GM21528 (cell line): Measurements from ENCODE around the gene EME2.
A peak's percentile ranks its signal among the peaks of the same experiment; 100 is the strongest.
"Not testable (repeated sequence)": the region's sequence is repeated elsewhere in the genome, so short reads cannot be mapped to it uniquely, and the experiment has no call there.

Experiments
- ATAC-seq: cut with Tn5 transposase; IDR thresholded peaks from one replicate; pipeline ENCODE4 v1.9.1; 2021; ENCODE audit warnings: mild to moderate bottlenecking, moderate library complexity; ENCODE audit not compliant: unreplicated experiment, low FRiP score

Gene EME2, protein sequence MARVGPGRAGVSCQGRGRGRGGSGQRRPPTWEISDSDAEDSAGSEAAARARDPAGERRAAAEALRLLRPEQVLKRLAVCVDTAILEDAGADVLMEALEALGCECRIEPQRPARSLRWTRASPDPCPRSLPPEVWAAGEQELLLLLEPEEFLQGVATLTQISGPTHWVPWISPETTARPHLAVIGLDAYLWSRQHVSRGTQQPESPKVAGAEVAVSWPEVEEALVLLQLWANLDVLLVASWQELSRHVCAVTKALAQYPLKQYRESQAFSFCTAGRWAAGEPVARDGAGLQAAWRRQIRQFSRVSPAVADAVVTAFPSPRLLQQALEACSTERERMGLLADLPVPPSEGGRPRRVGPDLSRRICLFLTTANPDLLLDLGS

GRCh38 chr16:1772362-1772907 lies at the start of gene EME2:
EME2 (plus strand) TSS chr16:1772810; CDS start chr16:1773228, 418 bp downstream.
- ATAC-seq: peak; percentile 9

- no peak for ATAC-seq
These were observed 49.0 kb upstream of the EME2 start for GRCh38 chr16:1723450-1724147.

DNA sequence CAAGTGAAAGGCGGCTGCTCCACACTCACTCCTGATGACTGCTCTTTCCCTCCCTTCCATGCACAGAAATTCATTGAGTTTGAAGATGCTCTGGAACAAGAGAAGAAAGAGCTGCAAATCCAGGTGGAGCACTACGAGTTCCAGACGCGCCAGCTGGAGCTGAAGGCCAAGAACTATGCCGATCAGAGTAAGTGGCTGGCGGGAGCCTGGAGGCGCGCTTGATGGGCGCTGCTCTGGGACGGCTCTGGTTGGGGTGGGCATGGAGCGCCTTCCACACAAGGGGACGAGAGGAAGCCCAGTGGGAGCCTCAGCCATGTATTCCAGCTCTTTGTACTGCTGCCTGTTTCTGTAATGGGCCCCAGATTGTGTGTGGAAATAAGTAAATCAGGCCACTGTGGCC lies 48.1 kb upstream of the EME2 start:
- ATAC-seq: no peak

GRCh38 chr16:1726661-1727502 lies 45.7 kb upstream of the EME2 start:
- ATAC-seq: no peak

GRCh38 chr16:1727651-1728624 lies 44.7 kb upstream of the EME2 start:
- no peak for ATAC-seq

GRCh38 chr16:1729026-1729425 lies 43.6 kb upstream of the EME2 start:
- ATAC-seq: no peak

GRCh38 chr16:1729445-1729844 lies 43.2 kb upstream of the EME2 start:
- no peak for ATAC-seq

DNA sequence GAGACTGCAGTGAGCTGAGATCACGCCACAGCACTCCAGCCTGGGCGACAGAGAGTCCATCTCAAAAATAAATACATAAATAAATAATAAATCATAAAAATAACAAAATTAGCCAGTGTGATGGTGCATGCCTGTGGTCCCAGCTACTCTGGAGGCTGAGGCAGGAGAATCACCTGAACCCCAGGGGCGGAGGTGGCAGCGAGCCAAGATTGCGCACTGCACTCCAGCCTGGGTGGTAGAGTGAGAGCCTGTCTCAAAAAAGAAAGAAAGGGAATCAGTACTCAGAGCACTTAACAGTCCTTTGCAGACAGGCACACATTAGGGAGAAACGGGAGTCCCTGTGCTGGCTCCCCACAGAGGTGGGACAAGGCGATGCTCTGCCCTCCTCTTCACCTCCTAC lies 41.5 kb upstream of the EME2 start:
- ATAC-seq: no peak

DNA sequence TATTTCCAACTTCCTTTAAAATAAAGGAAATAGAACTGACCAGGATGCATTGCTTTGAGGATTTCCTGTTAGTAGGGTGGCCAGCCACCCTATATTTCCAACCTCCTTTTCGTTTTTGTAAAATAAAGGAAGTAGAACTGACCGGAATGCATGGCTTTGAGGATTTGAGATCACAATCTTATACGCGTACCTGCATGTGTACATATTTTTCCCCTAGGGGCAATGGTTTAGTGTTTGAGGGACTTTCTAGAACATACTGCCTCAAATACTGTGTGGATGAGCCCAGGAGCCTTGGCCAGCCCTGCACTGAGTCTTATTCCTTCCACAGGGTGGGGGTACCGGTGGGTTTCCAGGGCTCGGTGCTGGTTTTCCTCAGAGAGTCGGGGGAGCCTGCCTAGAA lies 41.0 kb upstream of the EME2 start:
- no peak for ATAC-seq

DNA sequence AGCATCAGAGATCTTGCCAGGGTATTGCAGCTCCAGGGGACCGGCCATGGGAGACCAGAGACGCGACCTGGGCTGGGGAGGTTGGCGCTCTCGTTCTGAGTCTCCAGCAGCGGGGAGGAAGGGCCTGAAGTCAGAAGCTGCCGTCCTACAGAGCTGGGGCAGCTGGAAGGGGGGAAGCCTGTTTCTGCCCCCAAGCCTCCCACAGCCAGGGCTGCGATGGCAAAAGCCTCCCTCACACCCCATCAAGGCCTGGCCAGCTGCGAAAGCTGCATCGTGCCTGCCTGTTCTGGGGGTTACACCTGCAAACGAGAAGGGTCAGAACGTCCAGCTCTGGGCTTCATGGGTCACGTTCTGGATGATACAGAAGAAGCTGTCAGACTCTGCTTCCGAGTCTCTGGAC lies 40.5 kb upstream of the EME2 start:
- no peak for ATAC-seq

GRCh38 chr16:1732551-1732987 lies 40.0 kb upstream of the EME2 start:
- not testable (repeated sequence) for ATAC-seq

DNA sequence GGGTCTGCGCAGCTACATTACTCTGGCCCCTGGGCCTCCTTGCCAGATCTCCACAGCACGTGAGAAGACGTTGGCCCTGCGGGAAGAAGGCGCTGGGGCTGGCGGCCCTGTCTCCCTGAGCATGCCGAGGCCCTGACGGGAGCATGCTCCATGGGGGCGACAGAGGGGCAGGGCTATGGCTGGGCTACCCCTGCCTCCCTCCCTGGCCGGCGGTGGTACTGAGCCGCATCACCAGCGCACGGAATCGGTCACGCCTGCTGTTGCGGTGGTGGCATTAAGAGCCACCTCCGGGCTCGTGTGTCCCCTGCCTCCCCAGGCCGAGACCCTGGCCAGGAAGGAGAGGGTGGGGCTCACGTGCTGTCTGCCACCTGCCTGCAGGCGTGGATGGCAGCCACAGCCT lies 38.5 kb upstream of the EME2 start:
- no peak for ATAC-seq

GRCh38 chr16:1734816-1735215 lies 37.8 kb upstream of the EME2 start:
- ATAC-seq: no peak

DNA sequence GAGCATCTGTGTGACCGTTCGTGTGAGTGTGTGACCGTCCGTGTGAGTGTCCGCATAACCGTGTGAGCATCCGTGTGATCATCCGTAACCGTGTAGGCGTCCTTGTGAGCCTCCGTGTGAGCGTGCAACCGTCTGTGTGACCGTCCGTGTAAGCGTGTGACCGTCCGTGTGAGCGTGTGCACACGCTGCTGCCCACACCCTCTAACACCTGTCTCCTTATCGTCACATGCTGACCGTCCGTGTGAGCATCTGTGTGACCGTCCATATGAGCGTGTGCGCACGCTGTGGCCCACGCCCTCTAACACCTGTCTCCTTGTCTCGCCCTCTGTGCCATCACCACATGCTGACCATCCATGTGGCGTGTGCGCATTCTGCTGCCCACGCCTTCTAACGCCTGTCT lies 32.4 kb upstream of the EME2 start:
- no peak for ATAC-seq

DNA sequence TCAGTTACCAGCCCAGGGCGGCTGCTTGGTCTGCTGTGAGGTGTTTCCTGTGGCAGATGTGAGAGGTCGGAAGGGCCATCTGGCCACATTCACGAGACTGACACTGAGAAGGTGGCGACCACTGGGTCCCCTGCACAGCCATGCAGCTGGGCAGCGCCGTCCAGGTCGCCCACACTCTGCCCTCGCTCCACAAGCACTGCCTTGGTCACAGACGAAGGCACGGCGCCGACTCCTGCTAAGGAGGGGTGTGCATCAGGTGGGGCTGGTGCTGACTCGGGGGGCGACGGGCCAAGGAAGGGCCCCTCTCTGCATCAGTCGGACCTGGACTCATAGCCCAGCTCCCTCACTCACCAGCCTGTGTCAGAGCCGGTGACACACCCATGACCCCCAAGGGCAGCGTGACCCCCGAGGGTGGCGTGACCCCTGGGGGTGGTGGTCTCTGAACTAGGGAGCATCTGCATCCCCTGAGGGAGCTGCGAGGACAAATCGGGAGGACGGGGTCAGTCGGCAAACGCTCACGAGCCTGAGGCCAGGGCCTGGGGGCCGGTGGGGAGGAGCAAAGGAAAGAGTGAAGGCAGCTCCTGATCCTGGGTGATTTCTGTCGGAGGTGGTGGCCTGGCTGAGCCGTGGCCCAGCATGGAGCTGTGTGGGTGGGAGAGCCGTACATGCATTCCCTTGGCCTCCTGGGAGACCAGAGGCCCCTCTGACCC lies 31.7 kb upstream of the EME2 start:
- ATAC-seq: no peak

GRCh38 chr16:1741553-1742165 lies 31.0 kb upstream of the EME2 start:
- ATAC-seq: no peak

DNA sequence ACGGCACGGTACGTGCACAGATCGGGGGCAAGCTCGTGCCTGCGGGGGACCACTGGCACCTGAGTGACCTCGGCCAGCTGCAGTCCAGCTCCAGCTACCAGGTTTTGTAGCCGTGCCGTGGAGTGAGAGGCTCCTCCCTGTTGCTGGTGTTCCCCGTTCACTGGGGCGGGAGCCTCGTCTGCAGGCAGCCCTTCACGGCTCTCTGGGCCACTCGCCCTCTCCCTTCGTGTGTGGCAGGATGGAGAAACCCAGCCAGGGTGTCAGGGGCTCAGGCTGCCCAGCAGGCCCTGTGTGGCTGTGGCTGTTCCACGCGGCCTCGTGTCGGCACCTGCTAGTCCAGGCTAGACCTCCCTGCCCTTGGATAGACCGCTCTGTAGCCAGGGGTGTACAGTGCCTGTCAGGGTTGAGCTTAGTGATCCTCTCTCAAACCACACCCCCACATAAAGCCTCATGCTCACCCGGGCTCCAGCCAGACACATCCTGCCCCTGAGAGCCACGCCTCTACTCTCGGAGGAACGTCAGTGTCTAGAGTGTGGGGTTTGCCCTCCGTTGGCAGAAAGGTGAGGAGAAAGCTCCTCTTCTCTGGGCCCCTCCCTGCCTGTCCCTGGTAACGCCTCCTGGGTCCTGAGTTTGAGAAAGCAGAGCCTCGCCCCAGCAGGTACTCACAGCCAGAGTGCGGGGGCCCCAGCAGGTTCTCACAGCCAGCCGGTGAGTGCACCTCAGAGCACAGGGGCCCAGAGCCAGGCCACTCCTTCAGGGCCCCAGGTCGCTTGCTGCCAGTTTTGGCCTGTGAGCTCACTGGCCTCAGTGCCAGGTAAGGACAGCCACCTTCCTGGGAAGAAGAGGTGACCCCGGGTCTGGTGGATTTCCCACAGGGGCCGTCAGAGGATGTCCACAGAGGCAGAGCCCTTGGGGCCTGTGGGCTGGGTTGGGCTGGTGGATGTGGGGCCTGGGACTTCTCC lies 29.0 kb upstream of the EME2 start:
- ATAC-seq: no peak
